ENCODE measurements around the gene NOP58.
"Not testable (repeated sequence)": the region's sequence is repeated elsewhere in the genome, so short reads cannot be mapped to it uniquely, and the experiment has no call there.

Gene NOP58

DNA sequence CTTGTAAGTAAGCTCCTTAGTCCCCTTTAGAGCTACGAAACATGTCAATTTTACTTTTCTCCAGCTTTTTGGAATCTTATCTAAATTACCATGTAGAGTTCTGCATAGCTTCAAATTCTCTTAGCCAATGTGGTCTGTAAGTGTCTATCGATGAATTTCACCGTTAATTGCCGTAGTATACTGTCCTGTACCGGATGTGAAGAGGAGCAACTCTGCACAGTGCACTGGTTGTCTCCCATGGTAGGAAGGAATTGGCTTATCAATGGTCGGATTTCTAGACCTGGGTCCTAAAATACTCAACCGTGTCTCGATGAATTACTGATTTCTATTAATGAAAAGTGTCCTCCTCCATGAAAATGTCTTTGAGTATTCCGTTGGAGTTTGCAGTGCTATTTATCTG is 1.9 kb downstream of the NOP58 start:
- H3K79me2 ChIP-seq (ENCODE audit: control insufficient read depth, insufficient read depth, low read length, poor library complexity): peaks cover 32% of the 10 kb centered on the region
- H3K4me3 ChIP-seq (ENCODE audit: low read depth, low read length): no peak overlapping the region
- H3K9ac ChIP-seq (ENCODE audit: low read length): no peak overlapping the region
- no peak overlapping the region for H3K18ac ChIP-seq (ENCODE audit: low read length)
- H2BK5ac ChIP-seq (ENCODE audit: low read depth, low read length, poor library complexity): no peak overlapping the region
- no peak overlapping the region for H2AK5ac ChIP-seq (ENCODE audit: low read length)
- no peak overlapping the region for H4K8ac ChIP-seq (ENCODE audit: low read depth, low read length)
- H3K36me3 ChIP-seq (ENCODE audit: control insufficient read depth in 1 of 2, insufficient read depth in 2 of 2, low read length in 2 of 2): peaks cover 0 to 4% of the 10 kb centered on the region in 2 experiments
- H2BK120ac ChIP-seq (ENCODE audit: insufficient read depth, low read length, poor library complexity): no peak overlapping the region
- DNase-seq: no peak
- no peak overlapping the region for H2AFZ ChIP-seq (ENCODE audit: insufficient read depth, low read length, poor library complexity)
- H2BK12ac ChIP-seq (ENCODE audit: low read length): no peak overlapping the region
- H3K79me1 ChIP-seq (ENCODE audit: low read length): peaks cover 5% of the 10 kb centered on the region
- no peaks in the 10 kb centered on the region for H3K9me3 ChIP-seq (ENCODE audit: insufficient read depth, low read depth, low read length)
- peak overlapping the region; percentile 66 for H3K4ac ChIP-seq (ENCODE audit: low read depth, low read length)
- H3K23ac ChIP-seq (ENCODE audit: low read length): no peak overlapping the region
- H3K4me2 ChIP-seq (ENCODE audit: low read length): peak overlapping the region; percentile 49
- peaks cover 2 to 4% of the 10 kb centered on the region in 2 experiments for H3K4me1 ChIP-seq (ENCODE audit: control insufficient read depth in 1 of 2, insufficient read depth in 2 of 2, low read length in 2 of 2)
- no peak overlapping the region for H3K14ac ChIP-seq (ENCODE audit: low read length)
- H3K27me3 ChIP-seq (ENCODE audit: insufficient read depth, low read length): no peaks in the 10 kb centered on the region
- H4K12ac ChIP-seq (ENCODE audit: low read depth, low read length): no peak overlapping the region
- no peak overlapping the region for H3K27ac ChIP-seq (ENCODE audit: low read depth, low read length)
- H4K91ac ChIP-seq (ENCODE audit: low read depth, low read length): no peak overlapping the region
- WGBS (ENCODE audit: extremely low coverage, insufficient coverage, insufficient read length): no CpG with 5 or more reads among the region's 9 CpGs

DNA sequence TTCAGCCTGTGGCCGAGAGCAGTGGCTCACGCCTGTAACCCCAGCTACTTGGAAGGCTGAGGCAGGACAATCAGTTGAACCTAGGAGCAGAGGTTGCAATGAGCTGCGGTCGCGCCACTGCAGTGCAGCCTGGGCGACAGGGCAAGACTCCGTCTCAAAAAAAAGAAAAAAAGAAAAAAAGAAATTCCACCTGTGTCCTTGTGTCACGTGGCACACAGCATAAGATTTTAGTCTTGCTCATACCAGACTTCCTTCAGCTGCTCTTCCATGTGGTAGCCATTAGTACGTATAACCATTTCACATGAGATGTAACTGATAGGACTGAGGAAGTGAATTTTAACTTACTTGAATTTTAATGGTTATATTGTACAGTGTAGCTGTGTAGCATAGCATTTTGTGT is 4.0 kb downstream of the NOP58 start:
- H4K12ac ChIP-seq (ENCODE audit: low read depth, low read length): no peak overlapping the region
- WGBS (ENCODE audit: extremely low coverage, insufficient coverage, insufficient read length): no CpG with 5 or more reads among the region's 9 CpGs

DNA sequence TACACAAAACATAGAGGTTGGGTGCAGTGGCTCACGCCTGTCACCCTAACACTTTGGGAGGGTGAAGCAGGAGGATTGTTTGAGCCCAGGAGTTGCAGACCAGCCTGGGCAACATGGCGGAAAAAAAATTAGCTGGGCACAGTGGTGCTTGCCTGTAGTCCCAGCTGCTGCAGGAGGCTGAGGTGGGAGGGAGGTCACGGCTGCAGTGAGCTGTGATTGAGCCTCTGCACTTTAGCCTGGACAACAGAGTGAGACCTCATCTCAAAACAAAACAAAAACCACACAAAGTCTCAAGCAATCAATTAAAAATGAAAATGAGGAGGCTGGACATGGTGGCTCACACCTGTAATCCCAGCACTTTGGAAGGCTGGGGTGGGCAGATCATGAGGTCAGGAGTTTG is 4.9 kb downstream of the NOP58 start:
- Histone ChIP-seq H4K8ac (ENCODE audit: low read depth, low read length) (no peak overlapping the region), H3K36me3 (ENCODE audit: control insufficient read depth in 1 of 2, insufficient read depth in 2 of 2, low read length in 2 of 2) (peaks cover 0 to 2% of the 10 kb centered on the region in 2 experiments), H3K79me1 (ENCODE audit: low read length) (peaks cover 5% of the 10 kb centered on the region), H3K9me3 (ENCODE audit: insufficient read depth, low read depth, low read length) (no peaks in the 10 kb centered on the region), H3K4ac (ENCODE audit: low read depth, low read length) (peak overlapping the region; percentile 74), H2BK120ac (ENCODE audit: insufficient read depth, low read length, poor library complexity) (no peak overlapping the region), H3K27ac (ENCODE audit: low read depth, low read length) (no peak overlapping the region), H3K23ac (ENCODE audit: low read length) (no peak overlapping the region), H3K4me2 (ENCODE audit: low read length) (no peak overlapping the region), H4K91ac (ENCODE audit: low read depth, low read length) (no peak overlapping the region), H3K79me2 (ENCODE audit: control insufficient read depth, insufficient read depth, low read length, poor library complexity) (peaks cover 39% of the 10 kb centered on the region), H2BK12ac (ENCODE audit: low read length) (no peak overlapping the region), H3K18ac (ENCODE audit: low read length) (no peak overlapping the region), H2AFZ (ENCODE audit: insufficient read depth, low read length, poor library complexity) (no peak overlapping the region), H3K4me1 (ENCODE audit: control insufficient read depth in 1 of 2, insufficient read depth in 2 of 2, low read length in 2 of 2) (peaks cover 0 to 2% of the 10 kb centered on the region in 2 experiments), H3K14ac (ENCODE audit: low read length) (no peak overlapping the region), H2BK5ac (ENCODE audit: low read depth, low read length, poor library complexity) (no peak overlapping the region), H2AK5ac (ENCODE audit: low read length) (no peak overlapping the region), H3K27me3 (ENCODE audit: insufficient read depth, low read length) (no peaks in the 10 kb centered on the region), H3K4me3 (ENCODE audit: low read depth, low read length) (no peak overlapping the region), H4K12ac (ENCODE audit: low read depth, low read length) (no peak overlapping the region), H3K9ac (ENCODE audit: low read length) (no peak overlapping the region)
- WGBS (ENCODE audit: extremely low coverage, insufficient coverage, insufficient read length): no CpG with 5 or more reads among the region's 3 CpGs
- no peak for DNase-seq

More for the DNA sequence above, 4.0 kb downstream of the NOP58 start:
- Histone ChIP-seq H3K27me3 (ENCODE audit: insufficient read depth, low read length) (no peaks in the 10 kb centered on the region), H3K79me1 (ENCODE audit: low read length) (peaks cover 5% of the 10 kb centered on the region), H3K4me2 (ENCODE audit: low read length) (no peak overlapping the region), H3K36me3 (ENCODE audit: control insufficient read depth in 1 of 2, insufficient read depth in 2 of 2, low read length in 2 of 2) (peaks cover 0 to 3% of the 10 kb centered on the region in 2 experiments), H3K9ac (ENCODE audit: low read length) (no peak overlapping the region), H4K91ac (ENCODE audit: low read depth, low read length) (no peak overlapping the region), H3K23ac (ENCODE audit: low read length) (no peak overlapping the region), H3K14ac (ENCODE audit: low read length) (no peak overlapping the region), H3K4ac (ENCODE audit: low read depth, low read length) (peak overlapping the region; percentile 100), H3K79me2 (ENCODE audit: control insufficient read depth, insufficient read depth, low read length, poor library complexity) (peaks cover 38% of the 10 kb centered on the region), H3K27ac (ENCODE audit: low read depth, low read length) (no peak overlapping the region), H3K9me3 (ENCODE audit: insufficient read depth, low read depth, low read length) (no peaks in the 10 kb centered on the region), H3K4me3 (ENCODE audit: low read depth, low read length) (no peak overlapping the region), H2AFZ (ENCODE audit: insufficient read depth, low read length, poor library complexity) (no peak overlapping the region), H3K18ac (ENCODE audit: low read length) (no peak overlapping the region), H2BK120ac (ENCODE audit: insufficient read depth, low read length, poor library complexity) (no peak overlapping the region), H2BK5ac (ENCODE audit: low read depth, low read length, poor library complexity) (no peak overlapping the region), H4K8ac (ENCODE audit: low read depth, low read length) (no peak overlapping the region), H2AK5ac (ENCODE audit: low read length) (no peak overlapping the region), H2BK12ac (ENCODE audit: low read length) (no peak overlapping the region), H3K4me1 (ENCODE audit: control insufficient read depth in 1 of 2, insufficient read depth in 2 of 2, low read length in 2 of 2) (peaks cover 1 to 3% of the 10 kb centered on the region in 2 experiments)
- DNase-seq: peak in 1 of 2 donors; percentile 25

DNA sequence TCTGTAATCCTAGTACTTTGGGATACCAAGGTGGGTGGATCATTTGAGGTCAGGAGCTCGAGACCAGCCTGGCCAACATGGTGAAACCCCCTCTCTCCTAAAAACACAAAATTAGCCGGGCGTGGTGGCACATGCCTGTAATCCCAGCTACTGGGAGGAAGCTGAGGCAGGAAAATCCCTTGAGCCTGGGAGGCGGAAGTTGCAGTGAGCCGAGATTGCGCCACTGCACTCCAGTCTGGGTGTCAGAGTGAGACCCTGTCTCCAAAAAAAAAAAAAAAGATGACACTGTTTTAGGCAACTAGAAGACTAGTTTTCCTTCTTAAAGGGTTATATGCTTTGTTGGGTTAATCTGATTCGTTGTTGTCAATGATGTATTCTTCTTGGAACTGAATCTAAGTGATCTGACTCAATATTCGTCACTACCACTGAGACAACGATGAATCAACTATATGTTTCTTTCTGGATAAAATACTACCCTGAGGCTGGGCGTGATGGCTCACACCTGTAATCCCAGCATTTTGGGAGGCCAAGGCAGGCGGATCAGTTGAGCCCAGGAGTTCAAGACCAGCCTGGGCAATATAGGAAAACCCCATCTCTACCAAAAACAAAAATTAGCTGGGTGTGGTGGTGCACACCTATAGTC is 10.6 kb downstream of the NOP58 start:
- not testable (repeated sequence) for H3K27me3 ChIP-seq (ENCODE audit: insufficient read depth, low read length); H3K9me3 ChIP-seq (ENCODE audit: insufficient read depth, low read depth, low read length); H3K4me2 ChIP-seq (ENCODE audit: low read length); H2BK120ac ChIP-seq (ENCODE audit: insufficient read depth, low read length, poor library complexity); H4K91ac ChIP-seq (ENCODE audit: low read depth, low read length); H3K18ac ChIP-seq (ENCODE audit: low read length); H2AK5ac ChIP-seq (ENCODE audit: low read length); H4K12ac ChIP-seq (ENCODE audit: low read depth, low read length); H3K4me1 ChIP-seq (ENCODE audit: control insufficient read depth in 1 of 2, insufficient read depth in 2 of 2, low read length in 2 of 2); H3K23ac ChIP-seq (ENCODE audit: low read length); H3K9ac ChIP-seq (ENCODE audit: low read length); H3K79me1 ChIP-seq (ENCODE audit: low read length); H3K27ac ChIP-seq (ENCODE audit: low read depth, low read length); H3K14ac ChIP-seq (ENCODE audit: low read length); H3K4me3 ChIP-seq (ENCODE audit: low read depth, low read length); H4K8ac ChIP-seq (ENCODE audit: low read depth, low read length); H2AFZ ChIP-seq (ENCODE audit: insufficient read depth, low read length, poor library complexity); H2BK5ac ChIP-seq (ENCODE audit: low read depth, low read length, poor library complexity); H2BK12ac ChIP-seq (ENCODE audit: low read length)
- Histone ChIP-seq H3K79me2 (ENCODE audit: control insufficient read depth, insufficient read depth, low read length, poor library complexity) (peaks cover 15% of the 10 kb centered on the region), H3K36me3 (ENCODE audit: control insufficient read depth in 1 of 2, insufficient read depth in 2 of 2, low read length in 2 of 2) (peaks cover 22 to 29% of the 10 kb centered on the region in 2 experiments), H3K4ac (ENCODE audit: low read depth, low read length) (peak overlapping the region; percentile 4)
- peak; percentile 38 to 39 for DNase-seq
- WGBS (ENCODE audit: extremely low coverage, insufficient coverage, insufficient read length): no CpG with 5 or more reads among the region's 11 CpGs
